ENCODE measurements around the gene GNPNAT1. TPM values are rescaled to one million over a fixed set of nuclear protein-coding genes. Genes with fewer than 3 reads are reported as not detected.
"Not testable (repeated sequence)": the region's sequence is repeated elsewhere in the genome, so short reads cannot be mapped to it uniquely, and the experiment has no call there.

The GNPNAT1 gene
- total RNA-seq, 1 donor from 2014 or later = 11.6 TPM

DNA sequence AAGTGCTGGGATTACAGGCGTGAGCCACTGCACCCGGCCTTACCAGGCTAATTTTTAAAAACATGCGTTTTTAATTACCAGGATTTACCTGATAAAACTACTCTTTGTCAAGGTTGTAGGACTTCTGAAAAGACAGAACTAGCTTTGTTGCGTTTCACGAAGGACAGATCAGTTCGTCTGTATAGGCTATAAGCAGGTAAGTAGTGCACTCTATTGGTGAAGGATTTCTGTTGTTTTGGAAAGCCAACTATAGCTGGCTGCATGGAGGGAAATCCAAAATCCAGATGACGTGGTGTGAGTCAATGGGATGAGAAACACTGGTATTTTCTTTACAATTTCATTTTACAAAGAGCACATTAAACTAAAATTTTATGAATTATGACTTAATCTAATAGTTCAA, 14.6 kb downstream of the GNPNAT1 start:
- H3K9me3 ChIP-seq = no peaks in the 10 kb centered on the region
- intact Hi-C loops (cut with DNase I) = no loop called here
- TF ChIP-seq, protein P1, sequence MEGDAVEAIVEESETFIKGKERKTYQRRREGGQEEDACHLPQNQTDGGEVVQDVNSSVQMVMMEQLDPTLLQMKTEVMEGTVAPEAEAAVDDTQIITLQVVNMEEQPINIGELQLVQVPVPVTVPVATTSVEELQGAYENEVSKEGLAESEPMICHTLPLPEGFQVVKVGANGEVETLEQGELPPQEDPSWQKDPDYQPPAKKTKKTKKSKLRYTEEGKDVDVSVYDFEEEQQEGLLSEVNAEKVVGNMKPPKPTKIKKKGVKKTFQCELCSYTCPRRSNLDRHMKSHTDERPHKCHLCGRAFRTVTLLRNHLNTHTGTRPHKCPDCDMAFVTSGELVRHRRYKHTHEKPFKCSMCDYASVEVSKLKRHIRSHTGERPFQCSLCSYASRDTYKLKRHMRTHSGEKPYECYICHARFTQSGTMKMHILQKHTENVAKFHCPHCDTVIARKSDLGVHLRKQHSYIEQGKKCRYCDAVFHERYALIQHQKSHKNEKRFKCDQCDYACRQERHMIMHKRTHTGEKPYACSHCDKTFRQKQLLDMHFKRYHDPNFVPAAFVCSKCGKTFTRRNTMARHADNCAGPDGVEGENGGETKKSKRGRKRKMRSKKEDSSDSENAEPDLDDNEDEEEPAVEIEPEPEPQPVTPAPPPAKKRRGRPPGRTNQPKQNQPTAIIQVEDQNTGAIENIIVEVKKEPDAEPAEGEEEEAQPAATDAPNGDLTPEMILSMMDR (IDR thresholded peaks at IDR 0.05) = no peak
- no peak overlapping the region for H3K4me3 ChIP-seq
- no peaks in the 10 kb centered on the region for H3K4me1 ChIP-seq
- ATAC-seq (no peak), DNase-seq (no peak)
- no peak overlapping the region for H3K27ac ChIP-seq
- peaks cover 71% of the 10 kb centered on the region for H3K36me3 ChIP-seq
- H3K27me3 ChIP-seq = no peaks in the 10 kb centered on the region

DNA sequence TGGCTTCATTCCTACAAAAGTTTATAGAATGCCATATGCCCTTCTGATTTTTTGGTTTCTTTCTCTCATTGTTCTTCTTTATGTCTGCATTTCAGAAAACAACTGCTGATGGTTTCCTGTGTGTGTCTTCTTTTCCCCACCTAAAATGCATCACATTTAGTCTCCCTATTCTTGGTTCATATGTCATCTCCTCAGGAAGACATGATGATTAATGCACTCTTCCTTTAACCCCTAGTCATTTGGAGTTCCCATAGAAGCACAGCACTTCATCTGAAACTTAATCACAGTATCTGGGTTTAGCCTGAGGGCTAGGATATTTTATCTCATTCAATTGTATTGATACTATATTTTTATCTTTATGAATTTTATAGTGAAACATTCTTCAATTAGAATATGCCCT, 21.5 kb downstream of the GNPNAT1 start:
- TF ChIP-seq, protein P1 (IDR thresholded peaks at IDR 0.05) = no peak
- Histone ChIP-seq H3K9me3 (no peaks in the 10 kb centered on the region), H3K36me3 (peaks cover 67% of the 10 kb centered on the region), H3K4me1 (no peaks in the 10 kb centered on the region), H3K4me3 (no peak overlapping the region), H3K27me3 (no peaks in the 10 kb centered on the region), H3K27ac (no peak overlapping the region)
- intact Hi-C loops (cut with DNase I) = no loop called here
- ATAC-seq = no peak
- no peak for DNase-seq

DNA sequence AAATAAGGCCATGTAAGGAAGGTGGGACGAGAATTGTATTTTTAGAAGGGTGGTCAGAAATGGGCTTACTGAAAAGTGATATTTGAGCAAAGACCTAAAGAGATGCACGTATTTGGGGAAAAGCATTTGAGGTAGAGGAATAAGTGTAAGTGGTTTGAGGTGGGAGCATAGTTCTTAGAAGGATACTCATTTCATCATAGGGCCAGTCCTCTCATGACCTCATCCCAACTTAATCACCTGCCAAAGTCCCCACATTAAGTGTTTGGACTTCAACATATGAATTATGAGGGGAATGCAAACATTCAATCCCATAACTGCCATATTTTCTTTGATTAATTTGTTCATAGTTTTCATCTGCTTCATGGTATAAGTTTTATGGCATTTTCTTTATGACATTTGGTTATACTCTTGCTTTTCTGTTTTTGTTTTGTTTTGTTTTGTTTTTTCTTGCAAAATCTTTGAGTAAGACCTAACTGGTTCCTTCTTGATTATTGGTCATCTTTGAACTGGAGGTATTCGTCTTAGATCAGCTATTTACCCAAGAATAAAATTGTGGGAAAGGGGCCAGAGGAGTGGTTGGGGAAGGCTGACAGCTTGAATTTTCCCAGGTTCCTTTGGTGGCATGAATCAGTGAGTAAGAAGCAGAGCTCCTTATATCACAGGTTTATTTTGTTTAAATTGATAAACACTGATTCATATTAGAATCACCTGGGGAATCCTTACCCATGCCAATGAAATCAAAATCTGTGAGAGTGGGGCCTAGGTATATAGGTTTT, 24.2 kb downstream of the GNPNAT1 start:
- Histone ChIP-seq H3K36me3 (peaks cover 61% of the 10 kb centered on the region), H3K27ac (no peak overlapping the region), H3K4me3 (no peak overlapping the region), H3K27me3 (no peaks in the 10 kb centered on the region), H3K4me1 (no peaks in the 10 kb centered on the region), H3K9me3 (no peaks in the 10 kb centered on the region)
- intact Hi-C loops (cut with DNase I) = no loop called here
- ATAC-seq = no peak
- DNase-seq = no peak
- TF ChIP-seq, protein P1 (IDR thresholded peaks at IDR 0.05) = no peak

DNA sequence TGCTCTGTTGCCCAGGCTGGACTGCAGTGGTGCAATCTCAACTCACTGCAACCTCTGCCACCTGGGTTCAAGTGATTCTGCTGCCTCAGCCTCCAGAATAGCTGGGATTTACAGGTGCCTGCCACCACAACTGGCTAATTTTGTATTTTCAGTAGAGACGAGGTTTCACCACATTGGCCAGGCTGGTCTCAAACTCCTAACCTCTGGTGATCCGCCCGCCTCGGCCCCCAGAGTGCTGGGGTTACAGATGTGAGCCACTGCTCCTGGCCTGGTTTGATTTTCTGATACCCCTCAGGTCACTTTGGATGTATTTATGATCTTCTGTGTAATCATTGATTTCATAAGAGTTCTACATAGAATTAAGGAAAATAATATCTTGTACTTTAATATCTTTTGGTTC, 28.5 kb downstream of the GNPNAT1 start:
- H3K27me3 ChIP-seq; H3K4me1 ChIP-seq; ATAC-seq; H3K9me3 ChIP-seq; DNase-seq; intact Hi-C loops (cut with DNase I); H3K27ac ChIP-seq; H3K4me3 ChIP-seq: not testable (repeated sequence)
- H3K36me3 ChIP-seq = peaks cover 69% of the 10 kb centered on the region

DNA sequence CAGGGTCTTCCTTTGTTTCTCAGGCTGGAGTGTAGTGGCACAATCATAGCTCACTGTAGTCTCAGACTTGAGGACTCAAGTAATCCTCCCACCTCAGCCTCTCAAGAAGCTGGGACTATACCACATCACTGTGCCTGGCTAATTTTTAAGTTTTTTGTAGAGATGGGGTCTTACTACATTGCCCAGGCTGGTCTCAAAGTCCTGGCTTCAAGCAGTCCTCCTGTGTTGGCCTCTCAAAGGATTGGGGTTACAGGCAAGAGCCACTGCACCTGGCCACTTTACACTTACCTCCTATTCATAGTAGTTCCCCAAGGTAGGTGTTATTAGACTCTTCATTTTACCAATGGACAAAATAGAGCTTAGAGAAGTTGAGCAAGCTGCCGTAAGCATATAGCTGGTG, 32.3 kb downstream of the GNPNAT1 start:
- H3K27me3 ChIP-seq = no peaks in the 10 kb centered on the region
- H3K36me3 ChIP-seq = peaks cover 47% of the 10 kb centered on the region
- DNase-seq (no peak), ATAC-seq (no peak)
- H3K9me3 ChIP-seq = no peaks in the 10 kb centered on the region
- H3K4me3 ChIP-seq = no peak overlapping the region
- TF ChIP-seq, protein P1 (IDR thresholded peaks at IDR 0.05) = no peak
- intact Hi-C loops (cut with DNase I) = no loop called here
- no peaks in the 10 kb centered on the region for H3K4me1 ChIP-seq
- H3K27ac ChIP-seq = no peak overlapping the region

DNA sequence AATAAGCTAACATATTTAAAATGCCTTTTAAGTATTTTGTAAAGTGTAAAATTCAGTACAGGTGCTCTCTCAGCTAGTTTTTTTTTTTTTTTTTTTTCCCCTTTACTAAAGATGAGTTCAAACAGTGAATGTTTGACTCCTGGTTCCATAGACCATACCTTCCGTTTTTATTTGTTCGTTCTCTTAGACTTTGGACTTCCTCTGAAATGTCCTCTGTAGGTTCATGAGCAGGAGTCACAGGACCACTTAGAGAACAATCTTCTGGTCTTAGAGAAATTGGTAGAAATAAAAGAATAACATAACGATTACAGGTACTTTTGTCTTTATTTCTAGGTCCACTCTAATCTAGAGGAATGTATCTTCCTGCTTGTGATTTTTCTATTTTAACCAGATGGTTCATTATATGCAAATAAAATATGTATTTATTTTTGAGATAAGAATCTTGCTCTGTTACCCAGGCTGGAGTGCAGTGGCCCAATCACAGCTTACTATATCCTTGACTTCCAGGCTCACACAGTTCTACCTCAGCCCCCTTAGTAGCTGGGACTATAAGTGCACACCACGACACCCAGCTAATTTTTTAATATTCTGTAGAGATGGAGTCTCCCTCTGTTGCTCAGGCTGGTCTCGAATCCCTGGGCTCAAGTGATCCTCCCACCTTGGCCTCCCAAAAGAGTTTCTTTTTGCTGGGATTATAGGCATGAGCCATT, 35.6 kb downstream of the GNPNAT1 start:
- Histone ChIP-seq H3K27me3 (no peaks in the 10 kb centered on the region), H3K9me3 (no peaks in the 10 kb centered on the region), H3K36me3 (peaks cover 34% of the 10 kb centered on the region), H3K4me1 (no peaks in the 10 kb centered on the region), H3K4me3 (no peak overlapping the region), H3K27ac (no peak overlapping the region)
- intact Hi-C loops (cut with DNase I) = no loop called here
- TF ChIP-seq, protein P1 (IDR thresholded peaks at IDR 0.05) = no peak
- no peak for DNase-seq
- ATAC-seq = no peak

Data from upper lobe of right lung (tissue), 1 donor.